ENCODE measurements around the gene SNAPIN.

Gene SNAPIN

DNA sequence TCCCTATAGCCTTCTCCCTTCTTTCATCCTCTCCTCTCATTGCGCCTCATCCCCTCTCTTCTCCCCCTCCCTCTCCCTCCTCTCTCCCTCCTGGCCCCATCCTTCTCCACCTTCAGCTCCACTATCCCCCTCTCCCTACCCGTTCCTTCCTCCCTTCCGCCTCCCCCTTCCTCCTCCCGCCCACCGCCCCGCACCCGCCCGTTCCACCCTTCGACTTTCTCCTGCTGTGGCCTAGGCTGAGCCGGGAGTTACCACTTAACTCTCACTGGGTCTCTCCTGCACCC is 21.6 kb downstream of the SNAPIN start:
- no peak for DNase-seq

DNA sequence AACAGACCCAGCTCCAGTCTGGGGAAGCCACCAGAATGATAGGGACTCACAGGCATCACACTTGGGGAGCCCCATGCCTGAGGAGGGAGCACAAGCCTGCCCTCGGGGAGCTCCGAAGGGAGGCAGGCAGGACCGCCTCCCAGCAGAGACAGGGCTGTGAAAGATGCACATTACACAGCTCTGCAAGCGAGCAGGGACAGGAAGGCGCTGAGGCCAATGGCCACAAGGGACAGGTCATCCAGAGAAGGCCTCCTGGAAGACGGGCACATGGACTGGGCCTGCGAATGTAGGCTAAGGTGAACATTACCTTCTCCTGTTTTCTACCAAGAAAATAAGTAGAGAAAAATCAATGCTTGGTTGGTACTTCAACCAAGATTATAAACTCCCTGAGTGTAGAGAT is 24.2 kb downstream of the SNAPIN start:
- no peak for DNase-seq

DNA sequence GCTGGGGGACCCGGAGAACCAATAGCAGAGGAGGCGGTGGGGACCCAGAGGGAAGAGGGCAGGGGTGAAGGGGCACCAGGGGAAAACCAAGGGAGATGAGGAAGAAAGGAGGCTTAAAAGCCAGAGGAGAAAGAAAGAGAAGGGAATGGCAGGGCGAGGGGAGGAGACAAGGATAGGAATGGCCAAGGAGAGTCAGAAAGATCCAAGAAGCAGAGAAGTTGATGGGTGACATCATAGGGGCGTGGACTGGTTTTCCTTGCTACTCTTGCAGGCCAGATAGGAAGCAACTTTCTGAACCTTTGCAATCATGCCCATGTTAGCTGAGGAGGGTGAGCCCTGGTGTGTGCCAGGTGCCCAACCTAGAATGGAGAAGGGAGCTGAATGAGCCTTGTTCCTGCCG is 25.4 kb downstream of the SNAPIN start:
- DNase-seq: no peak

DNA sequence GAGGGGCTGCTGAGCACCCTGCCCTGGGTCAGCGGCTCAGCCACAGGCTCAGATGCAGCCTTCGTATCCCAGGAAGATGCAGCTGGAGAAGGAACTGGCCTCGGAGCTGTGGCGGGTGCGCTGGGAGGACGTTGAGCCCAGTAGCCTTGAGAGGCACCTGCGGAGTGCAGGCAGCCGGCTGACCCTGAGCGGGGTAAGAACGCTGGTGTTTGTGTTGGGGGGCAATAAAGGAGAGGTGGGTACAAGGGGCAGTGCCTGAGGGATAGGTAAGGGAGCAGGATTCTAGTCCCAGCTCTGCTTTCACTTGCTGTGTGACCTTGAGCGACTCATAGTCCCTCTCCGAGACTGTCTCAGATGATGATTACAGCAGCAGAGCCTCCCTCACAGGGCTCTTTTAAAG is 26.4 kb downstream of the SNAPIN start:
- DNase-seq: no peak

DNA sequence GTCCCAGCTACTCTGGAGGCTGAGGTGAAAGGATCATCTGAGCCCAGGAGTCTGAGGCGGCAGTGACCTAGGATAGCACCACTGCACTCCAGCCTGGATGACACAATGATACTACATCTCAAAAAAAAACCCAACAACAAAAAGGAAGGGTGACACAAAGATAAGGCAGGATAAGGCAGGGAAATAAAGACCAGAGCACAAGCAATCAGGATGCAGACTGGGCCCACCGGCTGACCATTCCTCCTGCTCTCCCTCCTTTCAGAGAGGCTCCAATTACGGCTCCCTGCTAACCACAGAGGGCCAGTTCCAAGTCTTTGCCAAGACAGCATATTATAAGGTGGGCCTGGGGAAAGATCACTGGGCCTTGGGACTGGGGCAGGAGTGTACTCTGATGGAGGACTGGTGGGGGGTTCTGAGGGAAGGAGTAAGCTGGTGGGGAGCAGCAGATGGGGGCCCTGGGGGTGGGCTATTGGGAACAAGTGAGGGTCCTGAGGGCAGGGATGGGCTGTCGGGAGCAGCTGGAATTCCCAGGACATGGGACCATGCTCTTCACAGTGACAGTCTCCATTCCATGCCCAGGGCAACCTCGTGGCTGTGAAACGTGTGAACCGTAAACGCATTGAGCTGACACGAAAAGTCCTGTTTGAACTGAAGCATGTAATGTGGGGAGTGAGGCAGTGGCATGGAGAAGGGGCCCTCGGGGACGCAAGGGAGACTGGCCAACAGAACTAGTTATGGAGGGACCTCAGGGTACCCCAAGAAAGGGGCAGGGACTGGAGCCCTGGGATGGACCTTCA is 27.2 kb downstream of the SNAPIN start:
- DNase-seq: no peak

DNA sequence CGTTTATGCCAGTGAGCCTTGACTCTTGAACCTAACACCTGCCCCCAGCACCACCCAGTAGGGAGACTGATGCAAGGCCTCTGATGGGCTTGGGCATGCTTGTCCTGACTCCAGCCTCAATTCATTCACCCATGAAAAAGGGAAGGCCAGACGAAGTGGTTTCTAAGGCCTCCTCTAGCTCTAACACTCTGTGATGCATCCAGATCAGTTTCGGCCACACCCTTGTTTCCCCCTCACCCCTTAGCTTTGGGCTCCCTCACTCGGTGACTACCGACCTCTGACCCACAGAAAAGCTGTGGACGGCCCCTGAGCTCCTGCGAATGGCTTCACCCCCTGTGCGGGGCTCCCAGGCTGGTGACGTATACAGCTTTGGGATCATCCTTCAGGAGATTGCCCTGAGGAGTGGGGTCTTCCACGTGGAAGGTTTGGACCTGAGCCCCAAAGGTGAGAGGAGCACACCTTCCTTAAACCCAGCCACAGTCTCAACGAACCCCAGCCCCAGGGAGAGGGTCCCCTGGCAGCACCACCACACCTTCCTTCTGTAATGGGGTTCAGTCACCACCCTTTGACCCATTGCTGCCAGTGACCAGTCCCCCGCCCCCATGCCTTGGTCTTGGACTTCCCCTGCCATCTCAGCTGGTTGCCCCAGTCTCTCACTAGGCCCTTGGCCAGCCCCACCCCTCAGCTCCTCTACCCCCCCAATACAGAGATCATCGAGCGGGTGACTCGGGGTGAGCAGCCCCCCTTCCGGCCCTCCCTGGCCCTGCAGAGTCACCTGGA is 29.0 kb downstream of the SNAPIN start:
- DNase-seq: no peak

DNA sequence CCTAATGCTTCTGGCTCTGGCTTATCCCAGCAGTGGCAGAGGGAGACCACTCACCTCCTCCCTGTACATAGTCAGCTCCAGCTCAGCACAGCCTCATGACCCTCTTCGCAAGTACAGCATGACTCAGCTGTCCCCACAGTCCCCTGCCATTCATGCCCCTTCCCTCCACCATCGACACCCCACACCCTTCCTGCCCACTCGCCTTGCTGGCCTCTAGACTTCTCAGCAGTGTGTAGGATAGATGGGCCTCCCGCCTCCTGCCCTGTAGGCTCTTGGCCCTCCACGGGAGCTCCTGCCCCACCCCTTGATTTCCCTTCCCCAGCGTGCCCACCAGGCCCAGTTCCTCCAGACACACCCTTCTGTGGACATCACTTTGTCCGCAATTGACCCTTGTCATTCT is 29.8 kb downstream of the SNAPIN start:
- no peak for DNase-seq

DNA sequence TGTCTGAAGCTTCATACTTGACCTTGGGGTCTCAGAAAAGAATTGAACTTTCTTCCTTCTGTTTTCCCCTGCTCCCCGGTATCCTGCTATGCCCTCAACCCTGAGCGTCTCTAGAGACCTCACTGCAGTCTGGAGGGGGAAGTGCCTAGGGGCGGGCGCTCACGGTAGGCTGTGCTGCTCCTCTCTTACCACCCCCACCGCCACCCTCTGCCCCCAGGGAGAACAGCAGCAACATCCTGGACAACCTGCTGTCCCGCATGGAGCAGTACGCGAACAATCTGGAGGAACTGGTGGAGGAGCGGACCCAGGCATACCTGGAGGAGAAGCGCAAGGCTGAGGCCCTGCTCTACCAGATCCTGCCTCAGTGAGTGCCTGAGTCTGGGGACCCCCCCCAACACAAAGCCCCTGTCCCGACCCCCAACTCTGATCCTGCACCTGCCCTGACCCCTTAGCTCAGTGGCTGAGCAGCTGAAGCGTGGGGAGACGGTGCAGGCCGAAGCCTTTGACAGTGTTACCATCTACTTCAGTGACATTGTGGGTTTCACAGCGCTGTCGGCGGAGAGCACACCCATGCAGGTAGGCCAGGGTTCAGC is 30.3 kb downstream of the SNAPIN start:
- DNase-seq: no peak

DNA sequence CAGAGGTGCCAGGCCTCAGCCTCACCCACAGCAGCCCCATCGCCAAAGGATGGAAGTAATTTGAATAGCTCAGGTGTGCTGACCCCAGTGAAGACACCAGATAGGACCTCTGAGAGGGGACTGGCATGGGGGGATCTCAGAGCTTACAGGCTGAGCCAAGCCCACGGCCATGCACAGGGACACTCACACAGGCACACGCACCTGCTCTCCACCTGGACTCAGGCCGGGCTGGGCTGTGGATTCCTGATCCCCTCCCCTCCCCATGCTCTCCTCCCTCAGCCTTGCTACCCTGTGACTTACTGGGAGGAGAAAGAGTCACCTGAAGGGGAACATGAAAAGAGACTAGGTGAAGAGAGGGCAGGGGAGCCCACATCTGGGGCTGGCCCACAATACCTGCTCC is 35.0 kb downstream of the SNAPIN start:
- DNase-seq: no peak

DNA sequence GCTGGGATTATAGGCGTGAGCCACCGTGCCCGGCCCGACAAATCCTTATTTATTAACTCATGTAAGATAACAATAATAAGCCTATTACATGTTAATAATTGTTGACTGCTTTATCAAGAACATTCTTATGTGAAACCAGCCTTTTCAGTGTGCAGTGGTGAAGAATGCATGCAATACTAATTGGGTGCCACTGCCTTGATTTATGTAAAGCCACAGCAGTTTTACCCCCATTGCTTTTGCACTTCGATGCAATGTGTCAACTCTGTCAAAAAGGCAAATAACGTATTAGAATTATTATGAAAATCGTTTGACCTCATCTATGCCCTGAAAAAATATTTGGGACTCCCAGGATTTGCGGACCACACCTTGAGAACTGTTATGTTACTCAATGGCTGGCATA is 38.2 kb downstream of the SNAPIN start:
- no peak for DNase-seq

DNA sequence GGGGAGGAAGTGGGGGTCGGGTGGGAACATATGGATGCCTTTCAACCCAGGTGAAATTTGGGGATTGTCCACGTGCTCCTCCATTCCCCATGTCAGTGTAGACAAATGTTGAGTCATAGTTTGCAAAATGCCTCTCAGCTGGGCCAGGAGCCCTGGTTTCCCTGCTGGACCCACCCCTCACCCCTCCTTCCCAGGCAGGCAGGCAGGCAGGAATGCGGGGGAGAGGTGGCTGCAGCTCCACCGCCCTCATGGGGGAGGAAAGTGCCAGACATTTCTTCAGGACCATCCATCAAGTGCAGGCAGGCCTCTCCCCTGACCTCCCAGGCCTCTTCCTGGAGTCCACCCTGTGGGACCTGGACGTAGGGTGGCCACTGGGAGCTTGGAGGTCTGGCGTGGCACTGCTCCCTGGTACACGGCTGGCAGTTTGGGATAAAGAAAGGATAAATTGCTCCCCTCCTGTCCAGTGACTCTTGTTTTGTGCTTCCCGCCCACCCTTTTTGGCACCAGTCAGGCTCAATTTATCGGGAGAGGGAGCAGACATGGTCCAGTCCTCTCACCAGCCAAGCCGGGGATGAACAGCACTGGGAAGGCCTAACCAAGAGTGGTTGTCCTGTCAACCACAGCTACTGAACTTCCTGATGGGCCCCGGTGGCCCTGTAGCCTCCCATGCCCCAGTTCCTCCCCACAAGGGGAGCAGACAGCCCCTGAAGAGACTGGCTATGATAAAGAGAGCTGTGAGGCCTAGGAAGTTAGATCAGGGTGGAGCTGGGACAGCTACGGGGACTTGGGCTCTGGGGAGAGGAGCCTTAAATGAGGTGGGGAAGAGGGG is 38.9 kb downstream of the SNAPIN start:
- no peak for DNase-seq

DNA sequence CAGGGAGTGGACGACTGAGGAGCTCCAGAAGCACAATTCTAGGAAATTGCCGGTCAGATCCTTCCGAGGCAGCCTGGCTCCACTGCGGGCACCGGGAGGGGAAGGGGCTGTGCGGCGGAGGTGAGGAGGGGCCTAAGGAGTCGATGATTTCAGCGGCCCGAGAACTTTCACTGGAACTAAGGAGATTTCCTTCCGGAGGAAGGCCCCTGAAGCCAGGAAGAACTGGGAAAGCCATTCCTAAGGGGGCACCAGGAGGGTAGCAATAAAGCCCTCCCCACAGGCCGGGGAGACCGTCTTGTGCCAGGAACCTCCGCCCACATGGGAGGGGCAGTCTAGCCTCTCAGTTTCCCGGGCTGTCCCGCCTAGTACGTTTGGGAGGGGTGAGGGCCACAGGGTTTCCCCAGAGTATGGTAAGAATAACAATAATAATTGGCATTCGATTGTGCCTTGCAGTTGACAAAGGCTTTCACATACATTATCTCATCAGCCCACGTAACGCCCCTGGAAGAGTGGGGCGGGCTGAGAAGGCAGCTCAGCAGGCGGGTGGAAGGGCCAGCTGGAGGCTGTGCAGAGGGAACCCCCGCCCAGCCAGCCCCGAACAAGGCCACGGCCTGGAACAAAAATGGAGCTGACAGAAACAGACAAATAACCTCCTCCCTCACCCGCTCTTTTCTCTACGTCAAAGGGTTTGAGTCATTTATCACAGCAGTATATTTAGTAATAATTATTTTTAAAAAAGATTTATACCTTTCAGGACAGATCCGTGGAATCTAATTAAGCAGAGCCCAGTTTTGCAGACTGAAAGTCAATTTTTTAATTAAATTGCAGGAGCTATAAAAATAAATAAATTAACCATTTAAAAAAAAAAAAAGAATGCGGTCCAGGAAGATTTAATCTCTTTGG is 39.8 kb downstream of the SNAPIN start:
- no peak for DNase-seq

DNA sequence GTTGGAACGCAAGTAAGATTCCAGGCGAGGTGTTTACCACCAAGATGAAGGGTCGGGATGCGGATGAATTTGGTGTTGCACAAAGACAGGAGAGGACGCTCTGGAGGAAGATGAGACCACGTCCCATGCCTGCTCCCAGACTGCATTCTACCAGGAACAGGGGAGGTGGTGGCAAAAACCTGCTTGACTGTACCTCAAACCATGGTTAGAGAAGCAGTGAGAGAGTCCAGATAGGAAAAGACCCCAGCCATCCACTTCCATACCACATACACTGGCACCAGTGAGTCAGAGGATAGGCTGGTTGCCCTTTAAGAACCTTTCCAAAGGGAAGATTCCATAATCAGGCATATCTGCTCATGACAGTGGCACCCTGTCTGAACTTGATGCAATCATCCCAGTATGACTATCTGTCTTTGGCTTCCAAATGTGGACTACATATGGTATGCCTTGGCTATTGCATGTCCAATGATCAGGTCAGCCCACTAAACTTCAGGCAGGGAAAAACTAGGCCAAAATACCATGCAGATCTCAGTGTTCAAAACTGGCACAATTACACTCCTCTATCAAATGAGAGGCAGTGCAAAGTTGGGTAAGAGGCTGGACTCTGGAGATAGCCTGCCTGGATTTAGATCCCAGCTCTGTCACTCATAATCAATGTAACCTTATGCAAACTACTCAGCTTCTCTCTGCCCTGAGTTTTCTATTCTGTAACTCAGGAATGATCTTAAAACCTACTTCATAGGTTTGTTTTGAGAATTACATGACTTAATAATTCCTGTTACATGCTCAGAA is 40.6 kb downstream of the SNAPIN start:
- no peak for DNase-seq

DNA sequence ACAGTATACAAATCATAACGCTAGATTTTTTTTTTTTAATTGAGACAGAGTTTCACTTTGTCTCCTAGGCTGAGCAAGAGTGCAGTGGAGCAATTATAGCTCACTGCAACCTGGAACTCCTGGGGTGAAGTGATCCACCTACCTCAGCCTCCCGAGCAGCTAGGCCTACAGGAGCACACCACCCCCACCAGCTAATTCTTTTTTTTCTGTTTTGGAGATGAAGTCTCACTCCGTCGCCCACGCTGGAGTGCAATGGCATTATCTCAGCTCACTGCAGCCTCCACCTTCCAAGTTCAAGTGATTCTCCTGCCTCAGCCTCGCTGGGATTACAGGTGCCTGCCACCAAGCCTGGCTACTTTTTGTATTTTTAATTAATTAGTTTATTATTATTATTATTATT is 41.3 kb downstream of the SNAPIN start:
- DNase-seq: no peak

DNA sequence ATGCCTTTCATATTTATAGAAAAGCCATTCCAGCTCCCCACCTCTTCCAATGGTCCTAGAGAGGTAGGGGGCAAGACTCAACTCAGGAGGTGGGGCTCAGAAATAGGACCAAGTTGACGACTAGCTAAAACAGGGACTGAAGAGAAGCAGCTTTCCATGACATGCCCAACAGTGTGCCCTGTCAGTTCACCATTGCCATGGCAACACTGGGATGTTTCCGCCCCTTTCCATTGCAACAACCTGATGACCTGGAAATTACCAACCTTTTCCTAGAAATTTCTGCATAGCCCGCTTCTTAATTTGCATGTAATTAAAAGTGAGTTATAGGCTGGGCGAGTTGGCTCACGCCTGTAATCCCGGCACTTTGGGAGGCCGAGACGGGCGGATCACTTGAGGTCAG is 47.0 kb downstream of the SNAPIN start:
- no peak for DNase-seq

DNA sequence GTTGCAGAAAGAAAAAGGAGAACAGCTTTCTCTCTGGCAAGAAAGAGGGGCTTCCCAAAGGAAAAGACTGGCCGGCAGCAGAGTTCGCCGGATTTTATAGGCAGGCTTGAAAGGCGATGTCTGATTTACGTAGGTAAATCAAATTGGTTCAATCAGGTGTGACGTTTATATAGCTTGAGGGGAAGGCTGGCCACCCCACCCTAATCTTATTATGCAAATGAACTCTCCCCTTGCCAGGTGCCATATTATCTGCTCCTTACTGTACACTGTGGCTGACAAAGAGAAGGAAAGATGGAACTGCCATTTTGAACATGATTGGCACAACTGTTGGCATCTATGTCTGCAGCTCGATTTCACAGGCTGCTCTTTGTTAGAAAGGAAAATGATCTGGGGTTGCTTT is 52.5 kb downstream of the SNAPIN start:
- DNase-seq: no peak

All from NCI-H2107 (cell line).